Lower lobe of right lung (tissue), 2 donors: Measurements from ENCODE around the gene PJA1. TPM values are rescaled to one million over a fixed set of nuclear protein-coding genes. Genes with fewer than 3 reads are reported as not detected.

Source experiments
- ATAC-seq, 2 donors: fragments of 200-7000 bp; cut with Tn5 transposase; one replicate each; pipeline ENCODE4 v1.9.1; 2020 to 2022; ENCODE audit warnings: mild to moderate bottlenecking in 2 of 2, moderate library complexity in 2 of 2
- DNase-seq: peaks from one replicate; pipeline ENCODE4 v3.0.0-alpha.2; 2020
- H3K27ac ChIP-seq: fragments of 200-600 bp; one replicate; pipeline ENCODE4 v1.8.0; 2022
- H3K27me3 ChIP-seq: fragments of 200-600 bp; one replicate; pipeline ENCODE4 v1.8.0; 2022; ENCODE audit warnings: low read depth
- H3K36me3 ChIP-seq: fragments of 200-600 bp; one replicate; pipeline ENCODE4 v1.8.0; 2022; ENCODE audit warnings: mild to moderate bottlenecking
- H3K4me1 ChIP-seq: fragments of 200-600 bp; one replicate; pipeline ENCODE4 v1.8.0; 2022
- H3K4me3 ChIP-seq: fragments of 200-600 bp; one replicate; pipeline ENCODE4 v1.8.0; 2022; ENCODE audit warnings: mild to moderate bottlenecking
- H3K9me3 ChIP-seq: fragments of 200-600 bp; one replicate; pipeline ENCODE4 v1.8.0; 2022
- intact Hi-C: fragments of 100-400 bp; cut with DNase I; formaldehyde crosslinking; loops from one replicate; pipeline ENCODE4 v1.11.0; 2022
- total RNA-seq: library from RNA; stranded (reverse); fragmentation: NEBNext Ultra II Directional; extraction: Animal tissue kit (Norgen Biotek cat#: 25700); gene quantifications from one replicate; pipeline ENCODE4 v1.2.1, GENCODE V29; 2021
- TF ChIP-seq, protein P1 (sequence below): fragments of 200-600 bp; IDR thresholded peaks from one replicate; pipeline ENCODE4 v1.8.0; 2022; ENCODE audit warnings: antibody characterized with exemption, mild to moderate bottlenecking
- donor health status: DM: no; HTN: yes; CAD: no; lungs with severe emphysema.

PJA1 gene
- total RNA-seq, 1 donor from 2014 or later = 21.9 TPM

DNA sequence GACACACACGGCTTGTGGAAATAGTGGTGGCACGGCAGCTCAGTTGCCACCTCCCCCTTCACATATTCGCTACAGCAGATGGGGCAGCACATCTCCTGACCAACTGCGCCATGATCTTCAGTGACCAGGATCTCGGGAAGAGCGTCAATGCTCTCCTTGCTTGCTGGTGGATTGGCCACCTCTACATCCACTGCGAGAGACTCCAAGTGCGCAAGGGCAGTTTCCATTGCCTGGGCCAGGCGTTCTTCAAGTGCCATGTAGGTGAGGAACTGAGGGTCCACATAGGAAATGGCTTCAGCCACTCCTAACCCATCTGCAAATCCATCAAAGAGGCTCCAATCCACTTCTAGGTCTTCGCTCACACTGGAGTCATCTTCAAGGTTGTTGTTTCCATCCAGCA lies 3.9 kb downstream of the PJA1 start:
- ATAC-seq (no peak), DNase-seq (no peak)
- TF ChIP-seq, protein P1, sequence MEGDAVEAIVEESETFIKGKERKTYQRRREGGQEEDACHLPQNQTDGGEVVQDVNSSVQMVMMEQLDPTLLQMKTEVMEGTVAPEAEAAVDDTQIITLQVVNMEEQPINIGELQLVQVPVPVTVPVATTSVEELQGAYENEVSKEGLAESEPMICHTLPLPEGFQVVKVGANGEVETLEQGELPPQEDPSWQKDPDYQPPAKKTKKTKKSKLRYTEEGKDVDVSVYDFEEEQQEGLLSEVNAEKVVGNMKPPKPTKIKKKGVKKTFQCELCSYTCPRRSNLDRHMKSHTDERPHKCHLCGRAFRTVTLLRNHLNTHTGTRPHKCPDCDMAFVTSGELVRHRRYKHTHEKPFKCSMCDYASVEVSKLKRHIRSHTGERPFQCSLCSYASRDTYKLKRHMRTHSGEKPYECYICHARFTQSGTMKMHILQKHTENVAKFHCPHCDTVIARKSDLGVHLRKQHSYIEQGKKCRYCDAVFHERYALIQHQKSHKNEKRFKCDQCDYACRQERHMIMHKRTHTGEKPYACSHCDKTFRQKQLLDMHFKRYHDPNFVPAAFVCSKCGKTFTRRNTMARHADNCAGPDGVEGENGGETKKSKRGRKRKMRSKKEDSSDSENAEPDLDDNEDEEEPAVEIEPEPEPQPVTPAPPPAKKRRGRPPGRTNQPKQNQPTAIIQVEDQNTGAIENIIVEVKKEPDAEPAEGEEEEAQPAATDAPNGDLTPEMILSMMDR = no peak
- Histone ChIP-seq H3K4me1 (peaks cover 6% of the 10 kb centered on the region), H3K36me3 (no peaks in the 10 kb centered on the region), H3K27ac (no peak overlapping the region), H3K4me3 (no peak overlapping the region), H3K9me3 (no peaks in the 10 kb centered on the region), H3K27me3 (no peaks in the 10 kb centered on the region)
- intact Hi-C loops = no loop called here

DNA sequence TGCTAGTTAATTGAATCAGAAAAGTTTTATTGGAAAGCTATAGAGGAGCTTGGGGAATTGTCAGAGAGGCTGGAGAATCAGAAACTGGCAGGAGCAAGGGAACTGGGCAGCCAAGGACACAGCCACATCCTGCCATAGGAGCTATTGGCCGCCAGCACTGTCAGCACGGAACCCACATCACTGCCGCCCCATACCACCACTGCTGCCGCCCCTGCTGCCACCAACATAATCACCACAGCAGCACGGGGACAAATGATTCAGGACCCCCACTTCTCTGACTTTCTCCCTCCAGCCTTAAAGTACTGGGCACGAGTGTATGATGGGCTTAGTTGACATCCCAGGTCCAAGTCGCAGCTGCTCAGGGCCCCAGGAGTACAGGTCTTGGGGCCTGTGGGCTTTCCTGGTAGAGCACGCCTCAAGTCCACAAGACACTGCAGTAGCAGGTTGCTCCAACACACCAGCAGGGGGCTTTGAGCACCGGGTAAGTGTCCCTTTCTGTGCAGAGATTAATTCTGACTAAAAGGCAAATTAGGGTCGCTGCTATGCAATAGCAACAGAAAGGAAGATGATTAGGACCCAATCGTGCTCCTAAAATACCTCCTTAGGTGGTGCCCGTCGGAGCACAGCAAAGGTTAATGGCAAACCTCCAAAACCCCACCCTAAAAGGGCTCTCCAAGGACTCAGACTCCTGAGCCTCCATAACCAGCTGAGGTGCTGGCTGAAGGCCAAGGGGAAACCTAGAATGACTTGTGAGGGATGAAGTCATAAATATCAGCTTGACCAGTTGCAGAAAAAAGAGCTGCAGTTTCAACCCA lies 6.9 kb downstream of the PJA1 start:
- no peaks in the 10 kb centered on the region for H3K27me3 ChIP-seq
- intact Hi-C loops = no loop called here
- TF ChIP-seq, protein P1 = peak; percentile 40
- H3K27ac ChIP-seq = no peak overlapping the region
- peak; percentile 53 to 64 for ATAC-seq
- H3K9me3 ChIP-seq = no peaks in the 10 kb centered on the region
- H3K4me1 ChIP-seq = peaks cover 6% of the 10 kb centered on the region
- no peak overlapping the region for H3K4me3 ChIP-seq
- no peak for DNase-seq
- no peaks in the 10 kb centered on the region for H3K36me3 ChIP-seq

DNA sequence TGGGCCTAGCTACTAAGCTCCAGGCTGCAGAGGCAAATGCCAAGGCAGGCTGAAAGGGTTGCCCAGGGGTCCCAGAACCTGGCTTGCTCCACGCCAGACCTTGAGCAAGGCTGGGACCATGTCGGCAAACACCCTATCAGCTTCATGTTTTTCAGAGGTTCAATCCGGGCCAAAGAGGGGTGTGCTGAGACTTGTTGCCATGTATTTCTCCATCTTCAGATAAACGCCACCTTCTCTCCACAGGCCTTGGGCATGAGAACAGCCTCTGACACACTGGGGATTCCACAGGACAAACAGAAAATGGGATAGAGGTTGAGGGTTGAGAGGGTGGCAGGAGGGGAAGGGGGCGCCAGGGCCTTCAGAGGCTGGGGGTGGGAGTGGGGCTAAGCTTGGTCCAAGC lies 8.6 kb downstream of the PJA1 start:
- Histone ChIP-seq H3K36me3 (no peaks in the 10 kb centered on the region), H3K9me3 (no peaks in the 10 kb centered on the region), H3K27me3 (no peaks in the 10 kb centered on the region), H3K4me1 (peaks cover 6% of the 10 kb centered on the region), H3K4me3 (no peak overlapping the region), H3K27ac (no peak overlapping the region)
- ATAC-seq = no peak
- no peak for DNase-seq
- TF ChIP-seq, protein P1 = no peak
- intact Hi-C loops = no loop called here

DNA sequence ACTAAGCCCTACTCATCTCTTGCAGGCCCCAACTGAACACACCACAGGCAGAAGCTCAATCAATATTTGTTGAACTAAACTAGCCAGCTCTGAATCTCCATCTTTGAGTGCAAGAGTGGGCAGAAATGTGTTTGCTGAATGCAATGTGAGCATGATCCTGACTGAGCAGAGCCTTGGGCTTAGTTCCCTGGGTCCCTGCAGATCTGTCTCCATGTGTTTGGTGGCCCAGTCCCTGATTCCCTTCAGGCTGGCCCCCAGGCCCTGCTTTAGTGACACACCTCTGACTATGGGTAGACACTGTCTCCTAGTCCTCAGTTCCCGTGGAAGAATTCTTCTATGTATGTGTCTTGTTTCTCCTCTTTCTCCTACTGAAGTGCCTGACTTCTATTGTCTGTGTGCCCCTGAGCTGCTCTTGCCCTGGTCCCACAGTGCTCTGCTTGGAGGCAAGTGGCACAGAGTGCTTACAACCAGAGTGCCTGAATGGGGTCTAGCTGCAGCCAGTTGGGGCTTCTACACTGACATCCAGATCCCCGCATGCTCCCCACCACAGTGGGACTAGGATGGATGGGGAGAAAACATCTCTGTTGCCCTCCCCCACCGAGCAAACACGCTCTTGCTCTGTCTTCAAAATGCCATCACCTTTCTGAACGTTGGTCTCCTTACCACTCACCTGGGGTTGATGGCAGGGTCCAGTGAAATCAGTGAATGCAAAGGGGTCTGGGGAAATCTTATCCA lies 9.3 kb downstream of the PJA1 start:
- H3K9me3 ChIP-seq = no peaks in the 10 kb centered on the region
- no peaks in the 10 kb centered on the region for H3K27me3 ChIP-seq
- H3K36me3 ChIP-seq = no peaks in the 10 kb centered on the region
- DNase-seq = no peak
- peaks cover 6% of the 10 kb centered on the region for H3K4me1 ChIP-seq
- H3K27ac ChIP-seq = no peak overlapping the region
- TF ChIP-seq, protein P1 = no peak
- intact Hi-C loops = no loop called here
- no peak for ATAC-seq
- no peak overlapping the region for H3K4me3 ChIP-seq

DNA sequence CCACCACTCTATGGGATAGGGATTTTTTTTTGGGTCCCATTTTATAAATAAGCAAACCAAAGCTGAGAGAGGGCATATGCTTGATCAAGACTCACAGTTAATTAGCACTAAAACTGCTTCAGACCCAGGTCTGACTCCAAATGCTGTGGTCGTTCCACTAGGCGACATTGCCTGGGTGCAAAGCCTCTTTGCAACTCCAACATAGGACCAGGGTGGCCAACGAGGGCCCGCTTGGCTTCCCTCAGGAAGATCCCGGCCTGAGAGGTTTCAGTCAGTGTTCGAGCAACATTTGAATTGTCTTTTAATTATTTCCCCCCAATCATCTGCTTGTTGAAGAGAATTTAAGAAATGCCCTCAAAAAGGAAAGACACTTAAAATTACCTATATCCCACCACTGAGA lies 11.2 kb downstream of the PJA1 start:
- Histone ChIP-seq H3K9me3 (no peaks in the 10 kb centered on the region), H3K4me3 (no peak overlapping the region), H3K27ac (no peak overlapping the region), H3K4me1 (peaks cover 3% of the 10 kb centered on the region), H3K27me3 (no peaks in the 10 kb centered on the region), H3K36me3 (no peaks in the 10 kb centered on the region)
- intact Hi-C loops = no loop called here
- DNase-seq = no peak
- no peak for ATAC-seq
- TF ChIP-seq, protein P1 = no peak
